Panc1 (cell line): Measurements from ENCODE around the gene CFAP58. TPM values are rescaled to one million over a fixed set of nuclear protein-coding genes. Genes with fewer than 3 reads are reported as not detected.

ENCODE experiments used
- ATAC-seq: fragments of 200-7000 bp; cut with Tn5 transposase; 2 replicates; pipeline ENCODE4 v1.9.1; 2020; ENCODE audit warnings: mild to moderate bottlenecking, moderate library complexity
- BruUV-seq: library from RNA; stranded (reverse); fragments of 400-500 nt; replicated peaks from 2 replicates; lab custom pipeline; 2021; lab: Mats Ljungman, UMichigan
- CTCF ChIA-PET: fragments of 300-600 bp; sonication (Branson Sonifier 250); formaldehyde crosslinking; loops from one replicate; lab custom pipeline; 2022; ENCODE audit warnings: antibody characterized with exemption; lab: Charles Lee
- POLR2A ChIA-PET: fragments of 300-600 bp; sonication (Branson Sonifier 250); formaldehyde crosslinking; loops from one replicate; lab custom pipeline; 2022; ENCODE audit warnings: antibody characterized with exemption; lab: Charles Lee
- DNase-seq: peaks from one replicate; pipeline ENCODE4 v3.0.0-alpha.2; 2010; ENCODE audit warnings: low read depth, low spot score
- H3K27ac ChIP-seq: 2 replicates; pipeline ENCODE4 v1.5.1; 2011; ENCODE audit warnings: mild to moderate bottlenecking, low read length, inconsistent platforms
- H3K27me3 ChIP-seq: fragments of 200-500 bp; sonication (Bioruptor generic); 2 replicates; pipeline ENCODE4 v1.6.0; 2014; ENCODE audit warnings: low read length, inconsistent platforms; ENCODE audit not compliant: control insufficient read depth, insufficient read depth
- H3K36me3 ChIP-seq: fragments of 200-500 bp; sonication (Bioruptor generic); 2 replicates; pipeline ENCODE4 v1.5.1; 2014; ENCODE audit warnings: inconsistent platforms, mild to moderate bottlenecking, low read length, moderate library complexity; ENCODE audit not compliant: control insufficient read depth, insufficient read depth
- H3K4me1 ChIP-seq: 2 replicates; pipeline ENCODE4 v1.5.1; 2011; ENCODE audit warnings: inconsistent platforms, mild to moderate bottlenecking, low read length, moderate library complexity; ENCODE audit not compliant: control insufficient read depth, insufficient read depth
- H3K4me3 ChIP-seq, 2 experiments: 2 replicates each; pipeline ENCODE4 v1.5.1; 2011 to 2012; ENCODE audit warnings: low read depth in 2 of 2, low read length in 2 of 2, mild to moderate bottlenecking in 2 of 2, inconsistent platforms in 1 of 2, moderate library complexity in 1 of 2
- H3K9me3 ChIP-seq: fragments of 200-500 bp; sonication (Bioruptor generic); 2 replicates; pipeline ENCODE4 v1.5.1; 2014; ENCODE audit warnings: low read depth, mild to moderate bottlenecking, inconsistent platforms, low read length, moderate library complexity; ENCODE audit not compliant: control insufficient read depth, insufficient read depth
- POLR2AphosphoS5 ChIP-seq: IDR thresholded peaks from 2 replicates; pipeline ENCODE4 v1.6.1; 2012; ENCODE audit warnings: mild to moderate bottlenecking, low read depth, low read length, moderate library complexity
- SIN3A ChIP-seq: IDR thresholded peaks from 2 replicates; pipeline ENCODE4 v1.6.1; 2012; ENCODE audit warnings: low read depth, mild to moderate bottlenecking, low read length, moderate library complexity, borderline replicate concordance; ENCODE audit not compliant: insufficient read depth
- TCF7L2 ChIP-seq: IDR thresholded peaks from 2 replicates; pipeline ENCODE4 v1.6.1; 2011; ENCODE audit warnings: mild to moderate bottlenecking, low read depth, low read length, inconsistent platforms
- in situ Hi-C: cut with HindIII; loops from 2 replicates; pipeline ENCODE4 v1.10.0; 2016; ENCODE audit warnings: low sequenced_read_pairs, low pct_unique_long_range_greater_than_20kb
- intact Hi-C: fragments of 100-400 bp; cut with micrococcal nuclease; formaldehyde crosslinking; loops from one replicate; pipeline ENCODE4 v1.10.0; 2022; ENCODE audit not compliant: unreplicated experiment
- total RNA-seq: library from RNA; stranded (reverse); gene quantifications from one replicate; pipeline ENCODE4 v1.2.1, GENCODE V29; 2021; ENCODE audit not compliant: unreplicated experiment
- TF ChIP-seq, protein P1 (sequence below): fragments of 450-650 bp; IDR thresholded peaks from 2 replicates; pipeline ENCODE4 v1.5.1; 2017; ENCODE audit warnings: mild to moderate bottlenecking
- TF ChIP-seq, protein P2 (sequence below), 2 experiments: IDR thresholded peaks; 2 replicates each; pipeline ENCODE4 v1.6.1; 2011 to 2012; ENCODE audit warnings: low read depth in 2 of 2, control low read depth in 1 of 2, low read length in 1 of 2, mild to moderate bottlenecking in 1 of 2, moderate library complexity in 1 of 2; ENCODE audit not compliant: insufficient read depth in 1 of 2

The CFAP58 gene
- total RNA-seq, 1 experiment from 2014 or later = 2.0 TPM

DNA sequence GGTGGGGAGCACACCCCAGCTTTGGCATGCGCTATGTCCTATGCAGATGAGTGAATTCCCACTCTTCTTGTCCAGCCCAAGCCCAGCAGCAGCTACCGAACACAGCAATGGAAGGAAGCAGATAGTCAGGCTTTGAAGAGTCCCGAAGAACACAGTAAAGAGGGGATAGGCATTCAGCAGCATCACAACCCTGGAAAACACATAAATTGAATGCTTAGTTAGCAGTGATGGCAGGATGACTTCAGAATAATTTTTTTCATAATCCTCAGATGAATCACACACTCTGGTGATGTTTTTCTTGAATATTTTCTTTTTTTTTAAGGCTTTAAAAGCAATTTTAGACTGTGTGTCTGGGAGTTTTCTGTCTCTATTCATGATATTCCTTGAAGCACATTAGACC is 95.8 kb downstream of the CFAP58 start:
- Histone ChIP-seq H3K9me3 (no peaks in the 10 kb centered on the region), H3K27me3 (0 out of 2 replicates have a peak, but pooled peaks cover 3% of the 10 kb centered on the region), H3K27ac (no peak overlapping the region), H3K4me1 (no peaks in the 10 kb centered on the region), H3K36me3 (no peaks in the 10 kb centered on the region), H3K4me3 (no peak overlapping the region)
- intact Hi-C loops (no loop called here), in situ Hi-C loops (no loop called here)
- no TSS peak for BruUV-seq
- TF ChIP-seq, protein P1, sequence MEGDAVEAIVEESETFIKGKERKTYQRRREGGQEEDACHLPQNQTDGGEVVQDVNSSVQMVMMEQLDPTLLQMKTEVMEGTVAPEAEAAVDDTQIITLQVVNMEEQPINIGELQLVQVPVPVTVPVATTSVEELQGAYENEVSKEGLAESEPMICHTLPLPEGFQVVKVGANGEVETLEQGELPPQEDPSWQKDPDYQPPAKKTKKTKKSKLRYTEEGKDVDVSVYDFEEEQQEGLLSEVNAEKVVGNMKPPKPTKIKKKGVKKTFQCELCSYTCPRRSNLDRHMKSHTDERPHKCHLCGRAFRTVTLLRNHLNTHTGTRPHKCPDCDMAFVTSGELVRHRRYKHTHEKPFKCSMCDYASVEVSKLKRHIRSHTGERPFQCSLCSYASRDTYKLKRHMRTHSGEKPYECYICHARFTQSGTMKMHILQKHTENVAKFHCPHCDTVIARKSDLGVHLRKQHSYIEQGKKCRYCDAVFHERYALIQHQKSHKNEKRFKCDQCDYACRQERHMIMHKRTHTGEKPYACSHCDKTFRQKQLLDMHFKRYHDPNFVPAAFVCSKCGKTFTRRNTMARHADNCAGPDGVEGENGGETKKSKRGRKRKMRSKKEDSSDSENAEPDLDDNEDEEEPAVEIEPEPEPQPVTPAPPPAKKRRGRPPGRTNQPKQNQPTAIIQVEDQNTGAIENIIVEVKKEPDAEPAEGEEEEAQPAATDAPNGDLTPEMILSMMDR = no peak
- TF ChIP-seq POLR2AphosphoS5 = no peak
- TF ChIP-seq SIN3A = no peak
- TF ChIP-seq, protein P2, sequence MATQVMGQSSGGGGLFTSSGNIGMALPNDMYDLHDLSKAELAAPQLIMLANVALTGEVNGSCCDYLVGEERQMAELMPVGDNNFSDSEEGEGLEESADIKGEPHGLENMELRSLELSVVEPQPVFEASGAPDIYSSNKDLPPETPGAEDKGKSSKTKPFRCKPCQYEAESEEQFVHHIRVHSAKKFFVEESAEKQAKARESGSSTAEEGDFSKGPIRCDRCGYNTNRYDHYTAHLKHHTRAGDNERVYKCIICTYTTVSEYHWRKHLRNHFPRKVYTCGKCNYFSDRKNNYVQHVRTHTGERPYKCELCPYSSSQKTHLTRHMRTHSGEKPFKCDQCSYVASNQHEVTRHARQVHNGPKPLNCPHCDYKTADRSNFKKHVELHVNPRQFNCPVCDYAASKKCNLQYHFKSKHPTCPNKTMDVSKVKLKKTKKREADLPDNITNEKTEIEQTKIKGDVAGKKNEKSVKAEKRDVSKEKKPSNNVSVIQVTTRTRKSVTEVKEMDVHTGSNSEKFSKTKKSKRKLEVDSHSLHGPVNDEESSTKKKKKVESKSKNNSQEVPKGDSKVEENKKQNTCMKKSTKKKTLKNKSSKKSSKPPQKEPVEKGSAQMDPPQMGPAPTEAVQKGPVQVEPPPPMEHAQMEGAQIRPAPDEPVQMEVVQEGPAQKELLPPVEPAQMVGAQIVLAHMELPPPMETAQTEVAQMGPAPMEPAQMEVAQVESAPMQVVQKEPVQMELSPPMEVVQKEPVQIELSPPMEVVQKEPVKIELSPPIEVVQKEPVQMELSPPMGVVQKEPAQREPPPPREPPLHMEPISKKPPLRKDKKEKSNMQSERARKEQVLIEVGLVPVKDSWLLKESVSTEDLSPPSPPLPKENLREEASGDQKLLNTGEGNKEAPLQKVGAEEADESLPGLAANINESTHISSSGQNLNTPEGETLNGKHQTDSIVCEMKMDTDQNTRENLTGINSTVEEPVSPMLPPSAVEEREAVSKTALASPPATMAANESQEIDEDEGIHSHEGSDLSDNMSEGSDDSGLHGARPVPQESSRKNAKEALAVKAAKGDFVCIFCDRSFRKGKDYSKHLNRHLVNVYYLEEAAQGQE (IDR thresholded peaks at IDR 0.05; ENCODE audit: insufficient read depth in 1 of 2, low read depth in 2 of 2, low read length in 1 of 2) = no peak
- no peak for TF ChIP-seq TCF7L2
- POLR2A ChIA-PET = no interaction called here
- no peak for DNase-seq
- no peak for ATAC-seq
- CTCF ChIA-PET = no interaction called here

DNA sequence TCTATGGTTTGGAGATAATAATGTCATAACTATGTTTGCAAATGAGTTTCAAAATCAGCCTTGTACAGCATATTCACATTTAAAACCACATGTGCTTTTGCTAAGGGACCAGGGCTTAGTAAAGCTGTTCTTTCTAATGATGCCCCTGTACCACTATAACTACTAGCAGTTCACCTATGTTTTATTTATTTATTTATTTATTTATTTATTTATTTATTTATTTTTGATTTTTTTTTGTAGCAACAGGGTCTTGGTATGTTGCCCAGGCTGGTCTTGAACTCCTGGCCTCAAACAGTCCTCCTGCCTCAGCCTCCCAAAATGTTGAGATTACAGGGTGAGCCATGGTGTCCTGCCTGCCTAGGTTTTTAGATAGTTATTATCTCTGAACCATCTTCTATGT is 96.9 kb downstream of the CFAP58 start:
- H3K4me3 ChIP-seq = no peak overlapping the region
- no peak overlapping the region for H3K27ac ChIP-seq
- in situ Hi-C loops (no loop called here), intact Hi-C loops (no loop called here)
- ChIA-PET POLR2A (no interaction called here), CTCF (no interaction called here)
- DNase-seq = no peak
- H3K36me3 ChIP-seq = no peaks in the 10 kb centered on the region
- H3K27me3 ChIP-seq = 0 out of 2 replicates have a peak, but pooled peaks cover 3% of the 10 kb centered on the region
- TF ChIP-seq SIN3A = no peak
- TF ChIP-seq, protein P1 = no peak
- TF ChIP-seq POLR2AphosphoS5 = no peak
- TF ChIP-seq TCF7L2 = no peak
- TF ChIP-seq, protein P2 (IDR thresholded peaks at IDR 0.05; ENCODE audit: insufficient read depth in 1 of 2, low read depth in 2 of 2, low read length in 1 of 2) = no peak
- no peaks in the 10 kb centered on the region for H3K4me1 ChIP-seq
- H3K9me3 ChIP-seq = no peaks in the 10 kb centered on the region
- no TSS peak for BruUV-seq
- ATAC-seq = no peak
